Trophoblast cell (in vitro differentiated cells and primary cell): ENCODE measurements around the gene KCNQ4.

Experiments
- DNase-seq, 2 donors: peaks; one replicate each; pipeline ENCODE4 v3.0.0-alpha.2; 2016
- H2AFZ ChIP-seq: 2 replicates; pipeline ENCODE4 v1.6.1; 2013; ENCODE audit warnings: low read length, moderate library complexity, mild to moderate bottlenecking; ENCODE audit not compliant: insufficient read depth, poor library complexity
- H2AK5ac ChIP-seq: 2 replicates; pipeline ENCODE4 v1.6.1; 2013; ENCODE audit warnings: mild to moderate bottlenecking, low read length
- H2BK120ac ChIP-seq: 2 replicates; pipeline ENCODE4 v1.6.1; 2013; ENCODE audit warnings: low read length, mild to moderate bottlenecking, moderate library complexity; ENCODE audit not compliant: insufficient read depth, poor library complexity
- H2BK12ac ChIP-seq: 2 replicates; pipeline ENCODE4 v1.6.1; 2013; ENCODE audit warnings: mild to moderate bottlenecking, low read length, moderate library complexity
- H2BK5ac ChIP-seq: 2 replicates; pipeline ENCODE4 v1.6.1; 2013; ENCODE audit warnings: low read length, low read depth, moderate library complexity, mild to moderate bottlenecking; ENCODE audit not compliant: poor library complexity
- H3K14ac ChIP-seq: 2 replicates; pipeline ENCODE4 v1.6.1; 2013; ENCODE audit warnings: mild to moderate bottlenecking, low read length
- H3K18ac ChIP-seq: 2 replicates; pipeline ENCODE4 v1.6.1; 2013; ENCODE audit warnings: mild to moderate bottlenecking, low read length
- H3K23ac ChIP-seq: 2 replicates; pipeline ENCODE4 v1.6.1; 2013; ENCODE audit warnings: low read length
- H3K27ac ChIP-seq: 2 replicates; pipeline ENCODE4 v1.5.1; 2013; ENCODE audit warnings: low read depth, mild to moderate bottlenecking, inconsistent platforms, low read length, moderate library complexity
- H3K27me3 ChIP-seq: 2 replicates; pipeline ENCODE4 v1.6.1; 2013; ENCODE audit warnings: inconsistent platforms, mild to moderate bottlenecking, low read length, moderate library complexity; ENCODE audit not compliant: insufficient read depth
- H3K36me3 ChIP-seq, 2 experiments: 1 replicate in 1 of 2; 2 replicates in 1 of 2; pipeline ENCODE4 v1.6.1; 2013; ENCODE audit warnings: low read length in 2 of 2, mild to moderate bottlenecking in 2 of 2, moderate library complexity in 1 of 2; ENCODE audit not compliant: insufficient read depth in 2 of 2, control insufficient read depth in 1 of 2
- H3K4ac ChIP-seq: 2 replicates; pipeline ENCODE4 v1.6.1; 2013; ENCODE audit warnings: low read depth, mild to moderate bottlenecking, low read length, moderate library complexity
- H3K4me1 ChIP-seq, 2 experiments: 1 replicate in 1 of 2; 2 replicates in 1 of 2; pipeline ENCODE4 v1.6.1; 2013; ENCODE audit warnings: low read length in 2 of 2, mild to moderate bottlenecking in 2 of 2, moderate library complexity in 1 of 2; ENCODE audit not compliant: insufficient read depth in 2 of 2, control insufficient read depth in 1 of 2
- H3K4me2 ChIP-seq: 2 replicates; pipeline ENCODE4 v1.6.1; 2013; ENCODE audit warnings: inconsistent platforms, mild to moderate bottlenecking, low read length, moderate library complexity
- H3K4me3 ChIP-seq: 2 replicates; pipeline ENCODE4 v1.5.1; 2013; ENCODE audit warnings: mild to moderate bottlenecking, low read depth, low read length, inconsistent platforms
- H3K79me1 ChIP-seq: one replicate; pipeline ENCODE4 v1.6.1; 2013; ENCODE audit warnings: low read length
- H3K79me2 ChIP-seq: 2 replicates; pipeline ENCODE4 v1.6.1; 2013; ENCODE audit warnings: low read length, mild to moderate bottlenecking; ENCODE audit not compliant: control insufficient read depth, insufficient read depth, poor library complexity
- H3K9ac ChIP-seq: 2 replicates; pipeline ENCODE4 v1.6.1; 2013; ENCODE audit warnings: mild to moderate bottlenecking, low read length
- H3K9me3 ChIP-seq: 2 replicates; pipeline ENCODE4 v1.6.1; 2013; ENCODE audit warnings: low read depth, mild to moderate bottlenecking, control low read depth, inconsistent platforms, low read length; ENCODE audit not compliant: insufficient read depth
- H4K12ac ChIP-seq: 2 replicates; pipeline ENCODE4 v1.6.1; 2013; ENCODE audit warnings: low read depth, mild to moderate bottlenecking, low read length, moderate library complexity
- H4K8ac ChIP-seq: 2 replicates; pipeline ENCODE4 v1.6.1; 2013; ENCODE audit warnings: low read depth, mild to moderate bottlenecking, low read length, moderate library complexity
- H4K91ac ChIP-seq: one replicate; pipeline ENCODE4 v1.6.1; 2013; ENCODE audit warnings: low read depth, mild to moderate bottlenecking, low read length, moderate library complexity
- WGBS: extraction: QIAGEN DNeasy Blood & Tissue Kit; methylation state at CpG from one replicate; pipeline ENCODE4 v1.1.7; 2013; ENCODE audit warnings: missing lambda C conversion rate; ENCODE audit not compliant: insufficient read length, insufficient coverage; ENCODE audit errors: extremely low coverage; 5-methylcytosine and 5-hydroxymethylcytosine counted together

The KCNQ4 gene

GRCh38 chr1:40868051-40868723 is 84.6 kb downstream of the KCNQ4 start:
- H3K4me2 ChIP-seq: no peak overlapping the region
- H4K91ac ChIP-seq: no peak overlapping the region
- no peak overlapping the region for H3K4ac ChIP-seq
- no peak overlapping the region for H4K12ac ChIP-seq
- no CpG with 5 or more reads among the region's 4 CpGs for WGBS
- no peak overlapping the region for H3K18ac ChIP-seq
- no peak overlapping the region for H3K23ac ChIP-seq
- H3K27me3 ChIP-seq: no peaks in the 10 kb centered on the region
- H2BK5ac ChIP-seq: no peak overlapping the region
- H3K79me2 ChIP-seq: no peaks in the 10 kb centered on the region
- no peak overlapping the region for H2BK12ac ChIP-seq
- no peak overlapping the region for H2BK120ac ChIP-seq
- no peak overlapping the region for H3K4me3 ChIP-seq
- no peak overlapping the region for H3K9ac ChIP-seq
- peak; percentile 65 to 88 for DNase-seq
- H3K9me3 ChIP-seq: no peaks in the 10 kb centered on the region
- H3K27ac ChIP-seq: no peak overlapping the region
- H2AFZ ChIP-seq: no peak overlapping the region
- H3K79me1 ChIP-seq: no peaks in the 10 kb centered on the region
- no peak overlapping the region for H2AK5ac ChIP-seq
- H3K4me1 ChIP-seq: peaks cover 0 to 7% of the 10 kb centered on the region in 2 experiments
- no peak overlapping the region for H3K14ac ChIP-seq
- no peaks in the 10 kb centered on the region for H3K36me3 ChIP-seq
- H4K8ac ChIP-seq: no peak overlapping the region

GRCh38 chr1:40870135-40870728 is 86.6 kb downstream of the KCNQ4 start:
- no peak overlapping the region for H2BK120ac ChIP-seq
- no peak overlapping the region for H2BK12ac ChIP-seq
- H4K91ac ChIP-seq: no peak overlapping the region
- H3K4me1 ChIP-seq: peaks cover 0 to 5% of the 10 kb centered on the region in 2 experiments
- no peak overlapping the region for H3K18ac ChIP-seq
- H2AFZ ChIP-seq: no peak overlapping the region
- WGBS: no CpG with 5 or more reads among the region's 2 CpGs
- H3K9me3 ChIP-seq: no peaks in the 10 kb centered on the region
- H3K4ac ChIP-seq: no peak overlapping the region
- no peaks in the 10 kb centered on the region for H3K36me3 ChIP-seq
- H3K27me3 ChIP-seq: no peaks in the 10 kb centered on the region
- no peak overlapping the region for H3K23ac ChIP-seq
- H3K27ac ChIP-seq: no peak overlapping the region
- no peaks in the 10 kb centered on the region for H3K79me2 ChIP-seq
- H3K4me3 ChIP-seq: no peak overlapping the region
- H4K8ac ChIP-seq: no peak overlapping the region
- no peak overlapping the region for H2BK5ac ChIP-seq
- no peak overlapping the region for H3K4me2 ChIP-seq
- DNase-seq: no peak
- H3K9ac ChIP-seq: no peak overlapping the region
- H4K12ac ChIP-seq: no peak overlapping the region
- H2AK5ac ChIP-seq: no peak overlapping the region
- no peaks in the 10 kb centered on the region for H3K79me1 ChIP-seq
- no peak overlapping the region for H3K14ac ChIP-seq

GRCh38 chr1:40872276-40872675 is 88.7 kb downstream of the KCNQ4 start:
- H2BK5ac ChIP-seq: no peak overlapping the region
- H3K18ac ChIP-seq: no peak overlapping the region
- H3K23ac ChIP-seq: no peak overlapping the region
- no peaks in the 10 kb centered on the region for H3K36me3 ChIP-seq
- H2BK12ac ChIP-seq: no peak overlapping the region
- no peak overlapping the region for H3K4me3 ChIP-seq
- H4K8ac ChIP-seq: no peak overlapping the region
- H3K27ac ChIP-seq: no peak overlapping the region
- DNase-seq: no peak
- no peaks in the 10 kb centered on the region for H3K4me1 ChIP-seq
- H3K79me1 ChIP-seq: no peaks in the 10 kb centered on the region
- no peak overlapping the region for H3K14ac ChIP-seq
- H4K12ac ChIP-seq: no peak overlapping the region
- H3K4ac ChIP-seq: no peak overlapping the region
- H3K9me3 ChIP-seq: no peaks in the 10 kb centered on the region
- no peak overlapping the region for H2AFZ ChIP-seq
- H4K91ac ChIP-seq: no peak overlapping the region
- H3K9ac ChIP-seq: no peak overlapping the region
- no CpG with 5 or more reads among the region's 3 CpGs for WGBS
- H3K79me2 ChIP-seq: no peaks in the 10 kb centered on the region
- H2AK5ac ChIP-seq: no peak overlapping the region
- H3K4me2 ChIP-seq: no peak overlapping the region
- no peak overlapping the region for H2BK120ac ChIP-seq
- no peaks in the 10 kb centered on the region for H3K27me3 ChIP-seq

DNA sequence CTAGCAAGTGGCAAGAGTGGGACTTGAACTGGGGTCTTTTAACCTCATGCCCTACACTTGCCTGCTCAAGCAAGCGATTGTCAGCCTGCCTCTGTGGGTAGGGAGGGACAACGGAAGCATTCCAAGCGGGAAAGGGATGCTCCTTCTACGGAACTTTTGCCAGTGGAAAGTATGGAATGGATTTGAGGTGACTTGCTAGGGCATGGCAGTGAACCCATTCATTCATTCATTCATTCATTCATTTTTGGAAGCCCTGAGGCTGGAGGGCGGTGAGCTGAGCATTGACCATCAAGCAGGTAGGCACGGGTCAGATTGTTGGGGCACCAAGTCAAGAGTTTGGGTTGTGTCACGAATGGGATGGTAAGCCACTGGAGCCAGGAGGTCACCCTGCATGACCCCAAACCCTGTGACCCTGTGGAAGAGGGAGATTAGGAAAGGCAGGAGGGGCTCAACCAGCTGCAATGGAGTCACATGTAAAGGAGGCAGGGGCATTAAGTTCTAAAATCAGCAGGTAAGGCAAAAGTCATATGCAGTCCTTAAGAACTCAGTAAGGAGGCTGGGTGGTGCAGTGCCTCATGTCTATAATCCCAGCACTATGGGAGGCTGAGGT is 90.4 kb downstream of the KCNQ4 start:
- Histone ChIP-seq H3K23ac (no peak overlapping the region), H3K9ac (no peak overlapping the region), H3K27ac (no peak overlapping the region), H3K18ac (no peak overlapping the region), H2BK5ac (no peak overlapping the region), H3K4me3 (no peak overlapping the region), H3K36me3 (no peaks in the 10 kb centered on the region), H2BK120ac (no peak overlapping the region), H3K79me1 (no peaks in the 10 kb centered on the region), H3K14ac (no peak overlapping the region), H3K9me3 (no peaks in the 10 kb centered on the region), H4K12ac (no peak overlapping the region), H3K4me2 (no peak overlapping the region), H3K27me3 (no peaks in the 10 kb centered on the region), H2AK5ac (no peak overlapping the region), H3K4ac (no peak overlapping the region), H4K8ac (no peak overlapping the region), H2BK12ac (no peak overlapping the region), H4K91ac (no peak overlapping the region), H2AFZ (no peak overlapping the region), H3K4me1 (peaks cover 0 to 4% of the 10 kb centered on the region in 2 experiments), H3K79me2 (no peaks in the 10 kb centered on the region)
- WGBS: no CpG with 5 or more reads among the region's 7 CpGs
- DNase-seq: no peak
